ENCODE measurements around the gene SPTAN1. TPM values are rescaled to one million over a fixed set of nuclear protein-coding genes. Genes with fewer than 3 reads are reported as not detected.

SPTAN1 gene
- total and polyA plus RNA-seq, 2 donors (not counting 3 experiments of a cell fraction or from before 2014, with no cell fraction given) = 408 to 502 TPM

DNA sequence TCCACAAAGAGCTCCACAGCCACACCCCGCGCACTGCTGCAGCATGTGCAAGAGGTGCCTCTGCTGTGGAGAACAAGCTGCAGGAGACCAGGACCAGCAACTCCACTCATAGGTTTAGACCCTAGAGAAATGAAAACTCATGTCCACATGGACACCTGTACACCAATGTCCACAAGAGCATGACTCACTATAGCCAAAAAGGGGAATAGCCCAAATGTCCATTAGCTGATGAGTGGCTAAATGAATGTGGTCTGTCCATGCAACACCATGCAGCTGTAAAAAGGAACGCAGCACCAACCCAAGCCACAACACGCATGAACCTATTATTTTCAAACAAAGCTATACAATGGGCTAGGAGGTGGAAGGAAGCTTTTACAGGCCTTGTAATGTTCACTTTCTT is 86.2 kb downstream of the SPTAN1 start:
- intact Hi-C loops (cut with micrococcal nuclease) = loop anchor here (5.0 kb wide), 1 partner anchor 179 kb away; the partner anchor contains the start of gene ENDOG
- FAIRE-seq (no peak), DNase-seq (ENCODE audit: low read depth, low spot score) (no peak)
- Histone ChIP-seq H4K20me1 (replicated peaks; ENCODE audit: control insufficient read depth, extremely low read depth, insufficient read depth, low read length) (no peaks in the 10 kb centered on the region), H3K4me1 (ENCODE audit: control insufficient read depth, extremely low read depth, insufficient read depth, low read length) (peaks cover 11% of the 10 kb centered on the region), H3K9ac (replicated peaks; ENCODE audit: extremely low read depth, insufficient read depth, low read length) (no peak overlapping the region), H3K36me3 (ENCODE audit: control insufficient read depth in 2 of 2, extremely low read depth in 1 of 2, insufficient read depth in 2 of 2, low read length in 2 of 2) (peaks cover 9 to 14% of the 10 kb centered on the region in 2 experiments), H2AFZ (ENCODE audit: low read depth, low read length) (no peak overlapping the region), H3K4me2 (ENCODE audit: insufficient read depth, low read length) (no peak overlapping the region), H3K9me1 (replicated peaks; ENCODE audit: control insufficient read depth, extremely low read depth, insufficient read depth, low read length) (no peaks in the 10 kb centered on the region), H3K4me3 (replicated peaks in 1 of 3; ENCODE audit: insufficient read depth in 1 of 3, low read depth in 1 of 3, low read length in 3 of 3) (no peak overlapping the region), H3K9me3 (replicated peaks; ENCODE audit: control insufficient read depth, insufficient read depth, low read length) (no peaks in the 10 kb centered on the region), H3K27ac (ENCODE audit: insufficient read depth, low read depth, low read length) (no peak overlapping the region), H3K79me2 (ENCODE audit: control insufficient read depth, insufficient read depth, low read length) (no peaks in the 10 kb centered on the region), H3K27me3 (ENCODE audit: control insufficient read depth in 2 of 2, insufficient read depth in 2 of 2, low read length in 2 of 2) (no peaks in the 10 kb centered on the region)
- BruUV-seq (replicated peaks) = no TSS peak
- CTCF ChIA-PET = interaction anchor here (0.7 to 1.3 kb wide), 3 partner anchors 10 to 64 kb away, joined by 3 to 4 read pairs (median 3); partner anchors contain the start of gene PKN3
- dilution Hi-C loops (cut with MboI; ENCODE audit: extremely low pct_ligation_motif_present, low sequenced_read_pairs) = no loop called here
- no peak for TF ChIP-seq EZH2 (IDR thresholded peaks at IDR 0.05; ENCODE audit: borderline replicate concordance, low read depth, low read length, severe bottlenecking)
- TF ChIP-seq GATA2 (IDR thresholded peaks at IDR 0.05; ENCODE audit: insufficient read depth, insufficient read length, low read depth, low read length) = no peak
- POLR2A ChIA-PET = no interaction called here

DNA sequence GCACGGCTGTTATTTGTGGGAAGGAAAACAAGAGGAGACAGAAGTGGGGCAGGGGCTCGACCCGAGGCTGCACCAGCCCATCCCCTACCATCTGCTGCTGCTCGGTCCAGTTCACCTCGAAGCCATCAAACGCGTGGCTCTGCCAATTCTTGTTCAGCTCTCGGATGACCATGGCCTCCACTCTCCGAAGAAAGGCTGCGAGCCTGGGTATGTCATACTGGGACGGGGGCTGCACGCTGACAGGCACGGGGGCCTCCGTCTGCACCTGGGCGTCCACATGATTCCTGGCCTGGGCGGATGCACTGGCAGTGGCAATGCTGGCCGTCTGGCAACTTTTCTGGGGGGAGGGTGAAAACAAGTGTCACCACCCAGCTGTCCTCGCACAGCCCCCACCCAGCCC is 88.2 kb downstream of the SPTAN1 start:
- ChIA-PET CTCF (no interaction called here), POLR2A (no interaction called here)
- Histone ChIP-seq H3K27ac (ENCODE audit: insufficient read depth, low read depth, low read length) (no peak overlapping the region), H4K20me1 (replicated peaks; ENCODE audit: control insufficient read depth, extremely low read depth, insufficient read depth, low read length) (no peaks in the 10 kb centered on the region), H3K4me1 (ENCODE audit: control insufficient read depth, extremely low read depth, insufficient read depth, low read length) (peaks cover 5% of the 10 kb centered on the region), H3K4me3 (replicated peaks in 1 of 3; ENCODE audit: insufficient read depth in 1 of 3, low read depth in 1 of 3, low read length in 3 of 3) (no peak overlapping the region), H3K9ac (replicated peaks; ENCODE audit: extremely low read depth, insufficient read depth, low read length) (no peak overlapping the region), H2AFZ (ENCODE audit: low read depth, low read length) (no peak overlapping the region), H3K27me3 (ENCODE audit: control insufficient read depth in 2 of 2, insufficient read depth in 2 of 2, low read length in 2 of 2) (no peaks in the 10 kb centered on the region), H3K4me2 (ENCODE audit: insufficient read depth, low read length) (no peak overlapping the region), H3K9me3 (replicated peaks; ENCODE audit: control insufficient read depth, insufficient read depth, low read length) (no peaks in the 10 kb centered on the region), H3K36me3 (ENCODE audit: control insufficient read depth in 2 of 2, extremely low read depth in 1 of 2, insufficient read depth in 2 of 2, low read length in 2 of 2) (peaks cover 3 to 4% of the 10 kb centered on the region in 2 experiments), H3K79me2 (ENCODE audit: control insufficient read depth, insufficient read depth, low read length) (no peaks in the 10 kb centered on the region), H3K9me1 (replicated peaks; ENCODE audit: control insufficient read depth, extremely low read depth, insufficient read depth, low read length) (no peaks in the 10 kb centered on the region)
- BruUV-seq (replicated peaks) = no TSS peak
- intact Hi-C loops (cut with micrococcal nuclease) = no loop called here
- DNase-seq (ENCODE audit: low read depth, low spot score) (no peak), FAIRE-seq (no peak)
- dilution Hi-C loops (cut with MboI; ENCODE audit: extremely low pct_ligation_motif_present, low sequenced_read_pairs) = no loop called here
- TF ChIP-seq POLR2A (IDR thresholded peaks at IDR 0.05; ENCODE audit: low read depth, low read length) (no peak), MYC (IDR thresholded peaks at IDR 0.05; ENCODE audit: low read depth, low read length) (no peak), CTCF (IDR thresholded peaks at IDR 0.05; ENCODE audit: extremely low read depth in 1 of 2, insufficient read depth in 1 of 2, low read depth in 1 of 2, low read length in 2 of 2) (no peak), GATA2 (IDR thresholded peaks at IDR 0.05; ENCODE audit: insufficient read depth, insufficient read length, low read depth, low read length) (no peak), MAX (IDR thresholded peaks at IDR 0.05; ENCODE audit: insufficient read depth, insufficient read length) (no peak), EZH2 (IDR thresholded peaks at IDR 0.05; ENCODE audit: borderline replicate concordance, low read depth, low read length, severe bottlenecking) (no peak)

All from endothelial cell of umbilical vein (primary cell).